Measurements from ENCODE around the gene CENPL. TPM values are rescaled to one million over a fixed set of nuclear protein-coding genes. Genes with fewer than 3 reads are reported as not detected.
A peak's percentile ranks its signal among the peaks of the same experiment; 100 is the strongest.
"Not testable (repeated sequence)": the region's sequence is repeated elsewhere in the genome, so short reads cannot be mapped to it uniquely, and the experiment has no call there.

CENPL gene
- total and polyA plus RNA-seq, 9 of the 15 experiments (the other 6 are each of a cell fraction or from before 2014, with no cell fraction given) = 33.0 to 52.7 (median 39.7) TPM

GRCh38 chr1:173764331-173764730 is 60.4 kb downstream of the CENPL start:
- BruUV-seq (replicated peaks); H3K79me2 ChIP-seq (ENCODE audit: control insufficient read depth, insufficient read depth, low read length); H3K9ac ChIP-seq (ENCODE audit: insufficient read depth in 1 of 2, low read depth in 2 of 2, low read length in 2 of 2); H3K4me3 ChIP-seq; intact Hi-C loops (cut with micrococcal nuclease); H4K20me1 ChIP-seq (replicated peaks; ENCODE audit: control insufficient read depth, insufficient read depth, low read length); H3K9me1 ChIP-seq (ENCODE audit: control insufficient read depth, insufficient read depth, low read length); H3K27me3 ChIP-seq (ENCODE audit: control insufficient read depth in 2 of 2, insufficient read depth in 2 of 2, low read length in 2 of 2); CTCF ChIA-PET (ENCODE audit: low intra/inter-chr PET ratio); H2AFZ ChIP-seq (ENCODE audit: low read depth, low read length); H3K4me2 ChIP-seq (ENCODE audit: insufficient read depth, low read length); H3K4me1 ChIP-seq (replicated peaks in 1 of 2; ENCODE audit: control insufficient read depth in 2 of 2, insufficient read depth in 2 of 2, low read length in 2 of 2); DNase-seq (ENCODE audit: extremely low read depth in 1 of 4, low spot score in 3 of 4); in situ Hi-C loops (cut with MboI); H3K9me3 ChIP-seq (replicated peaks; ENCODE audit: control insufficient read depth, insufficient read depth, low read depth, low read length); H3K27ac ChIP-seq (ENCODE audit: extremely low read depth, low read depth, low read length); FAIRE-seq; ATAC-seq: not testable (repeated sequence)
- WGBS (ENCODE audit: insufficient coverage, low coverage, missing lambda C conversion rate) = 89% methylated on average over 6 of the region's 6 CpGs
- POLR2A ChIA-PET = interaction anchor here (1.2 to 1.5 kb wide), 2 partner anchors 12 kb away, joined by 3 to 4 read pairs; no protein-coding TSS in a partner anchor
- peaks cover 24% of the 10 kb centered on the region; the same call in 2 of the 3 replicates for H3K36me3 ChIP-seq (ENCODE audit: control insufficient read depth, insufficient read depth, low read length)
- peak; percentile 96 for TF ChIP-seq ZNF146 (CRISPR knock-in tag; IDR thresholded peaks at IDR 0.05; ENCODE audit: unreplicated experiment)
- peak; percentile 39; the same call in 1 of the 2 replicates for TF ChIP-seq BCOR (IDR thresholded peaks at IDR 0.05)
- peak; percentile 64 for TF ChIP-seq RBM25 (IDR thresholded peaks at IDR 0.05; ENCODE audit: low read depth, low read length, severe bottlenecking)

DNA sequence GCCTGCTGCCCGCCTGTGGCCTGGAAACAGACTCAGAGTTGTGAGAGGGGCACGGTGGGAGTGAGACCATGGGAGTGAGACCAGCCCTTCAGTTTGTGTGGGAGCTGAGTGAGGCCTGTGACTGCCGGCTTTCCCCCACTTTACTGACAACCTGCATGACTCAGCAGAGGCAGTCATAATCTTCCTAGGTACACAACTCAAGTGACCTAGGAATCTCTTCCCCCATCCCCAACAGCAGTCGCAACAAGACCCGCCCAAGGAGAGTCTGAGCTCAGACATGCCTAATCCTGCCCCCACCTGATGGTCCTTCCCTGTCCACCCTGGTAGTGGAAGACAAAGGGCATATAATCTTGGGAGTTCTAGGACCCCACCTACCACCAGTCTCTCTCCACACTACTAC is 65.7 kb downstream of the CENPL start:
- CTCF ChIA-PET (ENCODE audit: low intra/inter-chr PET ratio) = no interaction called here
- ATAC-seq = no peak
- Histone ChIP-seq H3K9me3 (replicated peaks; ENCODE audit: control insufficient read depth, insufficient read depth, low read depth, low read length) (peaks cover 11% of the 10 kb centered on the region), H4K20me1 (replicated peaks; ENCODE audit: control insufficient read depth, insufficient read depth, low read length) (no peaks in the 10 kb centered on the region), H3K4me3 (no peak overlapping the region), H3K9ac (ENCODE audit: insufficient read depth in 1 of 2, low read depth in 2 of 2, low read length in 2 of 2) (no peak overlapping the region), H2AFZ (ENCODE audit: low read depth, low read length) (no peak overlapping the region), H3K9me1 (ENCODE audit: control insufficient read depth, insufficient read depth, low read length) (no peaks in the 10 kb centered on the region), H3K4me2 (ENCODE audit: insufficient read depth, low read length) (no peak overlapping the region), H3K79me2 (ENCODE audit: control insufficient read depth, insufficient read depth, low read length) (no peaks in the 10 kb centered on the region), H3K27ac (ENCODE audit: extremely low read depth, low read depth, low read length) (no peak overlapping the region), H3K27me3 (ENCODE audit: control insufficient read depth in 2 of 2, insufficient read depth in 2 of 2, low read length in 2 of 2) (no peaks in the 10 kb centered on the region), H3K36me3 (ENCODE audit: control insufficient read depth, insufficient read depth, low read length) (peaks cover 46% of the 10 kb centered on the region), H3K4me1 (replicated peaks in 1 of 2; ENCODE audit: control insufficient read depth in 2 of 2, insufficient read depth in 2 of 2, low read length in 2 of 2) (no peaks in the 10 kb centered on the region)
- 90% methylated on average over 5 of the region's 5 CpGs for WGBS (ENCODE audit: insufficient coverage, low coverage, missing lambda C conversion rate)
- peak in 1 of 4 experiments; percentile 14 for DNase-seq (ENCODE audit: extremely low read depth in 1 of 4, low spot score in 3 of 4)
- in situ Hi-C loops (cut with MboI) = no loop called here
- POLR2A ChIA-PET = interaction anchor here (1.0 kb wide), 1 partner anchor 12 kb away, joined by 3 read pairs; no protein-coding TSS in a partner anchor
- BruUV-seq (replicated peaks) = no TSS peak
- intact Hi-C loops (cut with micrococcal nuclease) = no loop called here
- no peak for FAIRE-seq
- TF ChIP-seq ELK3 (CRISPR knock-in tag; IDR thresholded peaks at IDR 0.05) (no peak), SOX6 (IDR thresholded peaks at IDR 0.05) (no peak), ZNF79 (CRISPR knock-in tag; IDR thresholded peaks at IDR 0.05; ENCODE audit: low read depth) (no peak), MEF2D (tag; conservative IDR thresholded peaks at IDR 0.05; ENCODE audit: low read depth) (no peak), C11orf30 (IDR thresholded peaks at IDR 0.05; ENCODE audit: low read depth) (0 out of 2 replicates have a peak, but pooled peaks have one; percentile 18), NFE2 (IDR thresholded peaks at IDR 0.05; ENCODE audit: low read depth) (peak; percentile 24; the same call in 1 of the 2 replicates), PRMT5 (CRISPR knock-in tag; IDR thresholded peaks at IDR 0.05) (no peak), ZNF277 (CRISPR knock-in tag; IDR thresholded peaks at IDR 0.05; ENCODE audit: borderline replicate concordance) (no peak)
- TF ChIP-seq, protein P1, sequence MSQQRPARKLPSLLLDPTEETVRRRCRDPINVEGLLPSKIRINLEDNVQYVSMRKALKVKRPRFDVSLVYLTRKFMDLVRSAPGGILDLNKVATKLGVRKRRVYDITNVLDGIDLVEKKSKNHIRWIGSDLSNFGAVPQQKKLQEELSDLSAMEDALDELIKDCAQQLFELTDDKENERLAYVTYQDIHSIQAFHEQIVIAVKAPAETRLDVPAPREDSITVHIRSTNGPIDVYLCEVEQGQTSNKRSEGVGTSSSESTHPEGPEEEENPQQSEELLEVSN (IDR thresholded peaks at IDR 0.05; ENCODE audit: borderline replicate concordance in 1 of 2, extremely low read depth in 1 of 2, insufficient read depth in 1 of 2, insufficient read length in 1 of 2, low read depth in 1 of 2, low read length in 1 of 2, poor library complexity in 1 of 2, severe bottlenecking in 1 of 2) = peak in 1 of 2 experiments; percentile 35
